SH-SY5Y (cell line): Measurements from ENCODE around the gene VCX3B.

ENCODE experiments used
- GATA2 ChIP-seq: IDR thresholded peaks from 2 replicates; pipeline ENCODE4 v1.6.1; 2011; ENCODE audit warnings: mild to moderate bottlenecking, low read depth, low read length
- GATA3 ChIP-seq: IDR thresholded peaks from 2 replicates; pipeline ENCODE4 v1.6.1; 2011; ENCODE audit warnings: low read depth, mild to moderate bottlenecking, low read length, moderate library complexity

DNA sequence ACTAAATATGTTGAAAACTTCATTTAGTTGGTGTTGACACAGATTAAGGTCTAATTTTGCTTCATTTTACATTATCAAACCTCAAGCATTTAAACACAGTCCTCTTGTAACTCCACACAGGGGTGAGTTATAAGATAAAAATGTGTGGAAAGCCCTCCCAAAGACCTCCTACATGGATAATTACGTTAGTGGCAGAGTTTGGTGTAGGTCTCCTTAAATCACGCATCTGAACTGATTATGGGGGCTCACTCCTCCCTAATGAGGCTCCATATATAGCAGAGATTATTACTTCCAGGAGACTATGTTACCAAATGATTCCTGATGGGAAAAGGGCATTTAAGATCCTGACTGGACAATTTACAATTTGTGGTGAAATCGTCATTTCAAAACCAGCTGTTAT lies 32.2 kb upstream of the VCX3B start:
- TF ChIP-seq GATA2 (no peak), GATA3 (no peak)
